C4-2B (cell line): ENCODE data around the gene ZNF808.

Experiments
- H3K27ac ChIP-seq: fragments of 450-650 bp; 2 replicates; pipeline ENCODE4 v1.5.1; 2017
- CTCF ChIP-seq: fragments of 450-650 bp; conservative IDR thresholded peaks from 2 replicates; pipeline ENCODE4 v1.5.1; 2017; ENCODE audit warnings: mild to moderate bottlenecking
- ZFX ChIP-seq: fragments of 450-650 bp; IDR thresholded peaks from 2 replicates; pipeline ENCODE4 v1.6.1; 2017

ZNF808 gene

GRCh38 chr19:52600639-52601024 is 73.2 kb downstream of the ZNF808 start:
- TF ChIP-seq ZFX (no peak), CTCF (no peak)
- H3K27ac ChIP-seq = peak overlapping the region; percentile 58

GRCh38 chr19:52601025-52601973 is 73.8 kb downstream of the ZNF808 start:
- peak overlapping the region; percentile 58 for H3K27ac ChIP-seq
- TF ChIP-seq ZFX (no peak), CTCF (peak; percentile 26)

- peak overlapping the region; percentile 58 for H3K27ac ChIP-seq
Measured at GRCh38 chr19:52601974-52602366, 74.5 kb downstream of the ZNF808 start.

- TF ChIP-seq ZFX (no peak), CTCF (no peak)
- H3K27ac ChIP-seq = no peak overlapping the region
Measured at GRCh38 chr19:52602941-52603340, 75.5 kb downstream of the ZNF808 start.

- no peak for TF ChIP-seq CTCF
- TF ChIP-seq ZFX = no peak
Measured at GRCh38 chr19:52603558-52604207, 76.2 kb downstream of the ZNF808 start.

More at GRCh38 chr19:52603558-52604207, 76.2 kb downstream of the ZNF808 start:
- no peak overlapping the region for H3K27ac ChIP-seq
